ENCODE measurements around the gene MAGI2. TPM values are rescaled to one million over a fixed set of nuclear protein-coding genes. Genes with fewer than 3 reads are reported as not detected.

MAGI2 gene
- total and polyA plus RNA-seq, 2 of the 13 experiments (the other 11 are each of a cell fraction or from before 2014, with no cell fraction given): 1.5 to 3.8 TPM

DNA sequence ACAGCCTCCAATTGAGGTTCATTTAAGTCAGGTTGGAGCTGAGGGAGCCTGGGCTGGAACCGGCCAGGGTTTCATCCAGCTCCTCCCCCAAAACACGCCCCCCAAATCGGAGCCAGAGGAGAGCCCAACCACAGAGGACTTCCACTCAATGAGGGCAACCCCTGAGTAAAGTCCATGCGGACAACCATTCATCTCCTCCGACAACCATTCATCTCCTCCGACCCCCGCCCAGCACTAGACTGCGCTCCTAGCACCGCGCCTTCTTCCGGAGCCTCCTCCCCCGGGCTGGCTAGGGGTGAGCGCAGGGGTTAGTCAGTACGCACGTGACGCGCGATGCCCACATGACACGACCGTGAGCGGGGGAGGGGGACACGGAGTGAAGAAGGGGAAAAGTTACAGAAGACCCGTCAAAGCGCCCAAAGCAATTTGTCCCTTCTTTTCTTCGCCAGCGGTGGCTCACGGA, 1.4 kb downstream of the MAGI2 start (continued):
- TF ChIP-seq KDM3A (CRISPR knock-in tag; IDR thresholded peaks at IDR 0.05; ENCODE audit: low read depth) (no peak; the same call in 1 of the 2 replicates), ZNF572 (CRISPR knock-in tag; IDR thresholded peaks at IDR 0.05) (no peak), KAT8 (CRISPR knock-in tag; IDR thresholded peaks at IDR 0.05) (peak; percentile 64; the same call in 1 of the 2 replicates), ZNF282 (IDR thresholded peaks at IDR 0.05; ENCODE audit: partially characterized antibody) (no peak), RFXAP (CRISPR knock-in tag; IDR thresholded peaks at IDR 0.05; ENCODE audit: borderline replicate concordance) (no peak; the same call in 1 of the 2 replicates), NFYB (CRISPR knock-in tag; IDR thresholded peaks at IDR 0.05) (no peak), ZNF260 (CRISPR knock-in tag; IDR thresholded peaks at IDR 0.05; ENCODE audit: borderline replicate concordance, low read depth) (no peak), JUN (CRISPR knock-in tag; IDR thresholded peaks at IDR 0.05) (0 out of 2 replicates have a peak, but pooled peaks have one; percentile 30), POLR2AphosphoS2 (IDR thresholded peaks at IDR 0.05; ENCODE audit: low read depth, low read length) (no peak), PPARG (CRISPR knock-in tag; conservative IDR thresholded peaks at IDR 0.05) (peak; percentile 42; the same call in 1 of the 2 replicates), ZNF431 (CRISPR knock-in tag; IDR thresholded peaks at IDR 0.05; ENCODE audit: borderline replicate concordance, low read depth) (peak; percentile 63; the same call in 1 of the 2 replicates), FOXJ3 (CRISPR knock-in tag; IDR thresholded peaks at IDR 0.05; ENCODE audit: borderline replicate concordance) (no peak)
- TF ChIP-seq, protein P1, sequence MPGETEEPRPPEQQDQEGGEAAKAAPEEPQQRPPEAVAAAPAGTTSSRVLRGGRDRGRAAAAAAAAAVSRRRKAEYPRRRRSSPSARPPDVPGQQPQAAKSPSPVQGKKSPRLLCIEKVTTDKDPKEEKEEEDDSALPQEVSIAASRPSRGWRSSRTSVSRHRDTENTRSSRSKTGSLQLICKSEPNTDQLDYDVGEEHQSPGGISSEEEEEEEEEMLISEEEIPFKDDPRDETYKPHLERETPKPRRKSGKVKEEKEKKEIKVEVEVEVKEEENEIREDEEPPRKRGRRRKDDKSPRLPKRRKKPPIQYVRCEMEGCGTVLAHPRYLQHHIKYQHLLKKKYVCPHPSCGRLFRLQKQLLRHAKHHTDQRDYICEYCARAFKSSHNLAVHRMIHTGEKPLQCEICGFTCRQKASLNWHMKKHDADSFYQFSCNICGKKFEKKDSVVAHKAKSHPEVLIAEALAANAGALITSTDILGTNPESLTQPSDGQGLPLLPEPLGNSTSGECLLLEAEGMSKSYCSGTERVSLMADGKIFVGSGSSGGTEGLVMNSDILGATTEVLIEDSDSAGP (CRISPR knock-in tag; IDR thresholded peaks at IDR 0.05; ENCODE audit: borderline replicate concordance): 0 out of 2 replicates have a peak, but pooled peaks have one; percentile 64
- TF ChIP-seq, protein P2, sequence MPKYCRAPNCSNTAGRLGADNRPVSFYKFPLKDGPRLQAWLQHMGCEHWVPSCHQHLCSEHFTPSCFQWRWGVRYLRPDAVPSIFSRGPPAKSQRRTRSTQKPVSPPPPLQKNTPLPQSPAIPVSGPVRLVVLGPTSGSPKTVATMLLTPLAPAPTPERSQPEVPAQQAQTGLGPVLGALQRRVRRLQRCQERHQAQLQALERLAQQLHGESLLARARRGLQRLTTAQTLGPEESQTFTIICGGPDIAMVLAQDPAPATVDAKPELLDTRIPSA (CRISPR knock-in tag; IDR thresholded peaks at IDR 0.05; ENCODE audit: borderline replicate concordance): no peak
- TF ChIP-seq, protein P3, sequence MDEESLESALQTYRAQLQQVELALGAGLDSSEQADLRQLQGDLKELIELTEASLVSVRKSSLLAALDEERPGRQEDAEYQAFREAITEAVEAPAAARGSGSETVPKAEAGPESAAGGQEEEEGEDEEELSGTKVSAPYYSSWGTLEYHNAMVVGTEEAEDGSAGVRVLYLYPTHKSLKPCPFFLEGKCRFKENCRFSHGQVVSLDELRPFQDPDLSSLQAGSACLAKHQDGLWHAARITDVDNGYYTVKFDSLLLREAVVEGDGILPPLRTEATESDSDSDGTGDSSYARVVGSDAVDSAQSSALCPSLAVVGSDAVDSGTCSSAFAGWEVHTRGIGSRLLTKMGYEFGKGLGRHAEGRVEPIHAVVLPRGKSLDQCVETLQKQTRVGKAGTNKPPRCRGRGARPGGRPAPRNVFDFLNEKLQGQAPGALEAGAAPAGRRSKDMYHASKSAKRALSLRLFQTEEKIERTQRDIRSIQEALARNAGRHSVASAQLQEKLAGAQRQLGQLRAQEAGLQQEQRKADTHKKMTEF (CRISPR knock-in tag; IDR thresholded peaks at IDR 0.05): peak; percentile 80
- TF ChIP-seq, protein P4, sequence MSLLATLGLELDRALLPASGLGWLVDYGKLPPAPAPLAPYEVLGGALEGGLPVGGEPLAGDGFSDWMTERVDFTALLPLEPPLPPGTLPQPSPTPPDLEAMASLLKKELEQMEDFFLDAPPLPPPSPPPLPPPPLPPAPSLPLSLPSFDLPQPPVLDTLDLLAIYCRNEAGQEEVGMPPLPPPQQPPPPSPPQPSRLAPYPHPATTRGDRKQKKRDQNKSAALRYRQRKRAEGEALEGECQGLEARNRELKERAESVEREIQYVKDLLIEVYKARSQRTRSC (CRISPR knock-in tag; IDR thresholded peaks at IDR 0.05; ENCODE audit: low read depth): no peak
- TF ChIP-seq, protein P5, sequence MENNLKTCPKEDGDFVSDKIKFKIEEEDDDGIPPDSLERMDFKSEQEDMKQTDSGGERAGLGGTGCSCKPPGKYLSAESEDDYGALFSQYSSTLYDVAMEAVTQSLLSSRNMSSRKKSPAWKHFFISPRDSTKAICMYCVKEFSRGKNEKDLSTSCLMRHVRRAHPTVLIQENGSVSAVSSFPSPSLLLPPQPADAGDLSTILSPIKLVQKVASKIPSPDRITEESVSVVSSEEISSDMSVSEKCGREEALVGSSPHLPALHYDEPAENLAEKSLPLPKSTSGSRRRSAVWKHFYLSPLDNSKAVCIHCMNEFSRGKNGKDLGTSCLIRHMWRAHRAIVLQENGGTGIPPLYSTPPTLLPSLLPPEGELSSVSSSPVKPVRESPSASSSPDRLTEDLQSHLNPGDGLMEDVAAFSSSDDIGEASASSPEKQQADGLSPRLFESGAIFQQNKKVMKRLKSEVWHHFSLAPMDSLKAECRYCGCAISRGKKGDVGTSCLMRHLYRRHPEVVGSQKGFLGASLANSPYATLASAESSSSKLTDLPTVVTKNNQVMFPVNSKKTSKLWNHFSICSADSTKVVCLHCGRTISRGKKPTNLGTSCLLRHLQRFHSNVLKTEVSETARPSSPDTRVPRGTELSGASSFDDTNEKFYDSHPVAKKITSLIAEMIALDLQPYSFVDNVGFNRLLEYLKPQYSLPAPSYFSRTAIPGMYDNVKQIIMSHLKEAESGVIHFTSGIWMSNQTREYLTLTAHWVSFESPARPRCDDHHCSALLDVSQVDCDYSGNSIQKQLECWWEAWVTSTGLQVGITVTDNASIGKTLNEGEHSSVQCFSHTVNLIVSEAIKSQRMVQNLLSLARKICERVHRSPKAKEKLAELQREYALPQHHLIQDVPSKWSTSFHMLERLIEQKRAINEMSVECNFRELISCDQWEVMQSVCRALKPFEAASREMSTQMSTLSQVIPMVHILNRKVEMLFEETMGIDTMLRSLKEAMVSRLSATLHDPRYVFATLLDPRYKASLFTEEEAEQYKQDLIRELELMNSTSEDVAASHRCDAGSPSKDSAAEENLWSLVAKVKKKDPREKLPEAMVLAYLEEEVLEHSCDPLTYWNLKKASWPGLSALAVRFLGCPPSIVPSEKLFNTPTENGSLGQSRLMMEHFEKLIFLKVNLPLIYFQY (CRISPR knock-in tag; IDR thresholded peaks at IDR 0.05; ENCODE audit: borderline replicate concordance): no peak
